Measurements from ENCODE around the gene GAB2. TPM values are rescaled to one million over a fixed set of nuclear protein-coding genes. Genes with fewer than 3 reads are reported as not detected.

Gene GAB2
- total and polyA plus RNA-seq, 2 of the 4 experiments (the other 2 are of a cell fraction) = 3.3 to 5.9 TPM

DNA sequence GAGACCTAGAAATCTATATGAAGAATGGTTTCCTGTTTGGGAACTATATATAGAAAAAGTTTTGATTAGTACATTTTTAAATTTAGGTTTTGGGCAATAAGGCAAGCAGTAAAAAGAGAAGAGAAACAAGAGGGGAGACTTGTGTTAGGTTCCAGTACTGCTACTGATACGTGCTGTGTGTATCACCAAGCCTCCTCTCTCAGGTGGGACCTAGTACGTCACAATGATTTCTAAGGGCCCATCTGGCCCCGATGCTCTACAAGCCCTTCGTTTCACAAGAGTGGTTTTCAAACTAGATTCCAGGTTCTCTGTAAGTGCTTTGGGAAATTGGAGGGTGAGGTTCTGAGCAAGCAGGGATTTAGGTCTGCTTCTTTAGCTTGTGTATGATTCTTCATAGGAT, 189.7 kb downstream of the GAB2 start:
- Histone ChIP-seq H4K20me1 (ENCODE audit: insufficient read depth, low read length) (peaks cover 11% of the 10 kb centered on the region; the same call in 1 of the 2 replicates), H3K9ac (ENCODE audit: low read depth, low read length) (no peak overlapping the region), H3K14ac (replicated peaks; ENCODE audit: low read depth, low read length) (no peak overlapping the region), H2AK9ac (replicated peaks; ENCODE audit: low read depth, low read length, poor library complexity) (no peak overlapping the region), H3K27ac (ENCODE audit: insufficient read depth, low read length) (no peak overlapping the region), H3K27me3 (ENCODE audit: control insufficient read depth, insufficient read depth, low read length) (no peaks in the 10 kb centered on the region), H2BK20ac (ENCODE audit: low read depth, low read length) (no peak overlapping the region), H2BK15ac (ENCODE audit: low read depth, low read length) (no peak overlapping the region), H2BK5ac (ENCODE audit: low read depth, low read length, poor library complexity, severe bottlenecking) (no peak overlapping the region), H2BK120ac (ENCODE audit: low read depth, low read length) (no peak overlapping the region), H3K4me1 (ENCODE audit: control insufficient read depth, insufficient read depth, low read length) (peaks cover 14% of the 10 kb centered on the region), H3K4me2 (ENCODE audit: low read depth, low read length) (no peak overlapping the region), H3K36me3 (ENCODE audit: control insufficient read depth, insufficient read depth, low read length) (peaks cover 18% of the 10 kb centered on the region), H4K91ac (ENCODE audit: insufficient read depth, low read depth, low read length) (no peak overlapping the region), H3K23ac (ENCODE audit: low read depth, low read length) (no peak overlapping the region), H2AFZ (replicated peaks; ENCODE audit: low read length, poor library complexity) (no peak overlapping the region), H3K9me3 (ENCODE audit: control insufficient read depth, insufficient read depth, low read length) (no peaks in the 10 kb centered on the region), H3K4ac (ENCODE audit: low read depth, low read length) (no peak overlapping the region), H3K9me1 (ENCODE audit: insufficient read depth, low read length) (peaks cover 26% of the 10 kb centered on the region), H3K56ac (ENCODE audit: extremely low read depth, insufficient read depth, low read length) (no peak overlapping the region), H3K18ac (ENCODE audit: low read depth, low read length) (no peak overlapping the region), H3K79me1 (ENCODE audit: low read depth in 1 of 2, low read length in 2 of 2) (peaks cover 0 to 19% of the 10 kb centered on the region in 2 experiments; a peak in 3 of 4 replicates), H2AK5ac (ENCODE audit: low read depth, low read length) (no peak overlapping the region), H4K8ac (ENCODE audit: low read depth in 2 of 2, low read length in 2 of 2) (no peak overlapping the region), H3K4me3 (ENCODE audit: insufficient read depth, low read depth, low read length) (no peak overlapping the region), H4K5ac (ENCODE audit: low read depth, low read length) (no peak overlapping the region)
- ATAC-seq (ENCODE audit: low read depth) = no peak
- no TSS peak for BruUV-seq (replicated peaks)
- no peak for TF ChIP-seq SMC3 (IDR thresholded peaks at IDR 0.05; ENCODE audit: low read depth, low read length)
- TF ChIP-seq, protein P1, sequence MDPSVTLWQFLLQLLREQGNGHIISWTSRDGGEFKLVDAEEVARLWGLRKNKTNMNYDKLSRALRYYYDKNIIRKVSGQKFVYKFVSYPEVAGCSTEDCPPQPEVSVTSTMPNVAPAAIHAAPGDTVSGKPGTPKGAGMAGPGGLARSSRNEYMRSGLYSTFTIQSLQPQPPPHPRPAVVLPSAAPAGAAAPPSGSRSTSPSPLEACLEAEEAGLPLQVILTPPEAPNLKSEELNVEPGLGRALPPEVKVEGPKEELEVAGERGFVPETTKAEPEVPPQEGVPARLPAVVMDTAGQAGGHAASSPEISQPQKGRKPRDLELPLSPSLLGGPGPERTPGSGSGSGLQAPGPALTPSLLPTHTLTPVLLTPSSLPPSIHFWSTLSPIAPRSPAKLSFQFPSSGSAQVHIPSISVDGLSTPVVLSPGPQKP (IDR thresholded peaks at IDR 0.05; ENCODE audit: borderline replicate concordance, low read depth, low read length) = no peak
- TF ChIP-seq POLR2A (IDR thresholded peaks at IDR 0.05; ENCODE audit: low read depth, low read length) = no peak
- TF ChIP-seq RCOR1 (IDR thresholded peaks at IDR 0.05; ENCODE audit: insufficient replicate concordance, low read length) = no peak
- TF ChIP-seq RAD21 (IDR thresholded peaks at IDR 0.05; ENCODE audit: low read length) = no peak
- TF ChIP-seq USF2 (IDR thresholded peaks at IDR 0.05; ENCODE audit: low read depth, low read length) = no peak
- no peak for TF ChIP-seq NFE2L2 (IDR thresholded peaks at IDR 0.05; ENCODE audit: low read depth, low read length)
- no peak for TF ChIP-seq BHLHE40 (IDR thresholded peaks at IDR 0.05; ENCODE audit: low read depth, low read length)
- TF ChIP-seq, protein P2, sequence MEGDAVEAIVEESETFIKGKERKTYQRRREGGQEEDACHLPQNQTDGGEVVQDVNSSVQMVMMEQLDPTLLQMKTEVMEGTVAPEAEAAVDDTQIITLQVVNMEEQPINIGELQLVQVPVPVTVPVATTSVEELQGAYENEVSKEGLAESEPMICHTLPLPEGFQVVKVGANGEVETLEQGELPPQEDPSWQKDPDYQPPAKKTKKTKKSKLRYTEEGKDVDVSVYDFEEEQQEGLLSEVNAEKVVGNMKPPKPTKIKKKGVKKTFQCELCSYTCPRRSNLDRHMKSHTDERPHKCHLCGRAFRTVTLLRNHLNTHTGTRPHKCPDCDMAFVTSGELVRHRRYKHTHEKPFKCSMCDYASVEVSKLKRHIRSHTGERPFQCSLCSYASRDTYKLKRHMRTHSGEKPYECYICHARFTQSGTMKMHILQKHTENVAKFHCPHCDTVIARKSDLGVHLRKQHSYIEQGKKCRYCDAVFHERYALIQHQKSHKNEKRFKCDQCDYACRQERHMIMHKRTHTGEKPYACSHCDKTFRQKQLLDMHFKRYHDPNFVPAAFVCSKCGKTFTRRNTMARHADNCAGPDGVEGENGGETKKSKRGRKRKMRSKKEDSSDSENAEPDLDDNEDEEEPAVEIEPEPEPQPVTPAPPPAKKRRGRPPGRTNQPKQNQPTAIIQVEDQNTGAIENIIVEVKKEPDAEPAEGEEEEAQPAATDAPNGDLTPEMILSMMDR (conservative IDR thresholded peaks at IDR 0.05; ENCODE audit: low read depth, low read length) = no peak
- CTCF ChIA-PET = interaction anchor here (0.6 to 1.8 kb wide), 5 partner anchors 68 to 336 kb away, joined by 3 to 22 read pairs (median 4); no protein-coding TSS in a partner anchor
- POLR2A ChIA-PET (ENCODE audit: unreplicated experiment) = no interaction called here
- in situ Hi-C loops (cut with MboI; ENCODE audit: low sequenced_read_pairs) = loop anchor here (10.0 kb wide), 1 partner anchor 337 kb away; no protein-coding TSS in a partner anchor
- DNase-seq = no peak
- WGBS, 2 experiments (ENCODE audit: extremely low coverage in 2 of 2, insufficient read length in 1 of 2) = 83% methylated on average over 2 of the region's 4 CpGs; no CpG with 5 or more reads in 1 of the 2 experiments
- dilution Hi-C loops (cut with HindIII; ENCODE audit: low sequenced_read_pairs, unreplicated experiment) = no loop called here
- intact Hi-C loops (cut with micrococcal nuclease) = loop anchor here (2.0 kb wide), 2 partner anchors 189 to 337 kb away; partner anchors contain the start of gene GAB2

All from IMR-90 (cell line).